ENCODE measurements around the gene SHLD1.

Gene SHLD1

DNA sequence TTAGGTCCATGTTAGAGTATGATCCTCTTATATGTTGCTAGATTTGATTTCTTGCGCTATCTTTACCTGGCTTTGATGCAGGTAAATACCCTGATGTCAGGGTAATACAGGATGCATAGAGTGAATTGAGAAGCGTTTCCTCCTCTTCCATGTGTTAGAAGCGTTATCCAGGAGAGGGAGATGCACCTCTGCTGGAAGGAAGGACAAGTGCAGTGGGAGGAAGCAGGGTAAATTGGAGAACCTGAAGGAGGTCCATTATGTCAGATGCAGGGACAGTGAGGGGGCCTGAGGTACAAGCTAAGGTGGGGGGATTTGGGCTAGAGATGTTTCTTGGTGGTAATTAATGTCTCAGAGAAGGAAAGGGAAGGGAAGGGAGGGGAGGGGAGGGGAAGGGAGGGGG, 7.7 kb downstream of the SHLD1 start:
- H3K4me2 ChIP-seq (ENCODE audit: low read length) = no peak overlapping the region
- no CpG with 5 or more reads among the region's 3 CpGs for WGBS (ENCODE audit: extremely low coverage, insufficient coverage, insufficient read length)
- H4K91ac ChIP-seq (ENCODE audit: low read depth, low read length) = no peak overlapping the region

GRCh38 chr20:5766085-5766764, 16.0 kb downstream of the SHLD1 start:
- no peaks in the 10 kb centered on the region for H3K79me1 ChIP-seq (ENCODE audit: low read length)
- no peak overlapping the region for H2BK12ac ChIP-seq (ENCODE audit: low read length)
- no peaks in the 10 kb centered on the region for H3K27me3 ChIP-seq (ENCODE audit: insufficient read depth, low read length)
- H3K4me2 ChIP-seq (ENCODE audit: low read length) = no peak overlapping the region
- H2BK120ac ChIP-seq (ENCODE audit: insufficient read depth, low read length, poor library complexity) = no peak overlapping the region
- H4K8ac ChIP-seq (ENCODE audit: low read depth, low read length) = no peak overlapping the region
- no peak overlapping the region for H3K23ac ChIP-seq (ENCODE audit: low read length)
- no peak overlapping the region for H2AK5ac ChIP-seq (ENCODE audit: low read length)
- H3K36me3 ChIP-seq (ENCODE audit: control insufficient read depth in 1 of 2, insufficient read depth in 2 of 2, low read length in 2 of 2) = no peaks in the 10 kb centered on the region
- no peak overlapping the region for H3K14ac ChIP-seq (ENCODE audit: low read length)
- H3K9ac ChIP-seq (ENCODE audit: low read length) = no peak overlapping the region
- no CpG with 5 or more reads among the region's 7 CpGs for WGBS (ENCODE audit: extremely low coverage, insufficient coverage, insufficient read length)
- H2AFZ ChIP-seq (ENCODE audit: insufficient read depth, low read length, poor library complexity) = no peak overlapping the region
- H4K91ac ChIP-seq (ENCODE audit: low read depth, low read length) = no peak overlapping the region
- no peak for DNase-seq
- H4K12ac ChIP-seq (ENCODE audit: low read depth, low read length) = no peak overlapping the region
- no peaks in the 10 kb centered on the region for H3K9me3 ChIP-seq (ENCODE audit: insufficient read depth, low read depth, low read length)
- no peak overlapping the region for H3K4me3 ChIP-seq (ENCODE audit: low read depth, low read length)
- no peak overlapping the region for H3K27ac ChIP-seq (ENCODE audit: low read depth, low read length)
- no peaks in the 10 kb centered on the region for H3K4me1 ChIP-seq (ENCODE audit: control insufficient read depth in 1 of 2, insufficient read depth in 2 of 2, low read length in 2 of 2)
- H3K18ac ChIP-seq (ENCODE audit: low read length) = no peak overlapping the region
- no peaks in the 10 kb centered on the region for H3K79me2 ChIP-seq (ENCODE audit: control insufficient read depth, insufficient read depth, low read length, poor library complexity)
- no peak overlapping the region for H2BK5ac ChIP-seq (ENCODE audit: low read depth, low read length, poor library complexity)
- no peak overlapping the region for H3K4ac ChIP-seq (ENCODE audit: low read depth, low read length)

More for the DNA sequence above, 7.7 kb downstream of the SHLD1 start:
- Histone ChIP-seq H3K9ac (ENCODE audit: low read length) (no peak overlapping the region), H2BK12ac (ENCODE audit: low read length) (no peak overlapping the region), H3K4ac (ENCODE audit: low read depth, low read length) (no peak overlapping the region), H2BK120ac (ENCODE audit: insufficient read depth, low read length, poor library complexity) (no peak overlapping the region), H3K27ac (ENCODE audit: low read depth, low read length) (no peak overlapping the region), H3K18ac (ENCODE audit: low read length) (no peak overlapping the region), H4K8ac (ENCODE audit: low read depth, low read length) (no peak overlapping the region), H3K9me3 (ENCODE audit: insufficient read depth, low read depth, low read length) (no peaks in the 10 kb centered on the region), H3K14ac (ENCODE audit: low read length) (no peak overlapping the region), H2BK5ac (ENCODE audit: low read depth, low read length, poor library complexity) (no peak overlapping the region), H3K79me2 (ENCODE audit: control insufficient read depth, insufficient read depth, low read length, poor library complexity) (no peaks in the 10 kb centered on the region), H3K4me3 (ENCODE audit: low read depth, low read length) (no peak overlapping the region), H3K79me1 (ENCODE audit: low read length) (no peaks in the 10 kb centered on the region), H2AK5ac (ENCODE audit: low read length) (no peak overlapping the region), H2AFZ (ENCODE audit: insufficient read depth, low read length, poor library complexity) (no peak overlapping the region), H3K36me3 (ENCODE audit: control insufficient read depth in 1 of 2, insufficient read depth in 2 of 2, low read length in 2 of 2) (no peaks in the 10 kb centered on the region), H4K12ac (ENCODE audit: low read depth, low read length) (no peak overlapping the region), H3K27me3 (ENCODE audit: insufficient read depth, low read length) (no peaks in the 10 kb centered on the region), H3K4me1 (ENCODE audit: control insufficient read depth in 1 of 2, insufficient read depth in 2 of 2, low read length in 2 of 2) (no peaks in the 10 kb centered on the region), H3K23ac (ENCODE audit: low read length) (no peak overlapping the region)
- DNase-seq = no peak

DNA sequence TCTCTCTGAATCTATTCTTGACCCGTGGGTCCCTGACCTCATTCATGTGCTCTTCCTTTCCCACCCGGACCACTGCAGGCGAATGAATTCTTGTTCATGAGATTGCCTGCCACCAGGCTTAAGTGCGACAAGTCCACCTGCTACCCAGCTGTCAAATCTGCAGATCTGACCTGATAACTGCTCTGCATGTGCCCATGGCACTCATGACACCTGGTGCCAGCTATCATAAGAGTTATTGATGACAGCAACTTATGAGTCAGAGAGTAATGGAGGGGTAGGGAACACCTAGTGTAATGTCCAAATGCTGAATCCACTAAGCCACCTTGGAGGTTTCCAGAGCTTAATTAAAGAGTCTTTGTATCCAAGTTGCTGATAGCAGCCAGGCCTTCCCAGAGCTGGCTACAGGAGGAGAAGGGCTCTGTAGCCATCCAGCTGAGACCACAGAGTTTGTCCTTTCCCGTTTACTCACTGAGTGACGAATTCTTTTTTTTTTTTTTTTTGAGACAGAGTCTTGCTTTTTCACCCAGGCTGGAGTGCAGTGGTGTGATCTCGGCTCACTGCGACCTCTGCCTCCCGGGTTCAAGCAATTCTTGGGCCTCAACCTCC, 17.4 kb downstream of the SHLD1 start:
- no peaks in the 10 kb centered on the region for H3K36me3 ChIP-seq (ENCODE audit: control insufficient read depth in 1 of 2, insufficient read depth in 2 of 2, low read length in 2 of 2)
- H2AK5ac ChIP-seq (ENCODE audit: low read length) = no peak overlapping the region
- H4K8ac ChIP-seq (ENCODE audit: low read depth, low read length) = no peak overlapping the region
- WGBS (ENCODE audit: extremely low coverage, insufficient coverage, insufficient read length) = no CpG with 5 or more reads among the region's 9 CpGs
- no peak overlapping the region for H4K91ac ChIP-seq (ENCODE audit: low read depth, low read length)
- DNase-seq = no peak
- H3K27me3 ChIP-seq (ENCODE audit: insufficient read depth, low read length) = no peaks in the 10 kb centered on the region
- H3K14ac ChIP-seq (ENCODE audit: low read length) = no peak overlapping the region
- H3K79me1 ChIP-seq (ENCODE audit: low read length) = no peaks in the 10 kb centered on the region
- no peak overlapping the region for H2BK120ac ChIP-seq (ENCODE audit: insufficient read depth, low read length, poor library complexity)
- H3K18ac ChIP-seq (ENCODE audit: low read length) = no peak overlapping the region
- no peaks in the 10 kb centered on the region for H3K9me3 ChIP-seq (ENCODE audit: insufficient read depth, low read depth, low read length)
- H3K23ac ChIP-seq (ENCODE audit: low read length) = no peak overlapping the region
- H2AFZ ChIP-seq (ENCODE audit: insufficient read depth, low read length, poor library complexity) = no peak overlapping the region
- H3K9ac ChIP-seq (ENCODE audit: low read length) = no peak overlapping the region
- no peak overlapping the region for H3K4me2 ChIP-seq (ENCODE audit: low read length)
- no peak overlapping the region for H3K4me3 ChIP-seq (ENCODE audit: low read depth, low read length)
- H3K4ac ChIP-seq (ENCODE audit: low read depth, low read length) = no peak overlapping the region
- H3K4me1 ChIP-seq (ENCODE audit: control insufficient read depth in 1 of 2, insufficient read depth in 2 of 2, low read length in 2 of 2) = no peaks in the 10 kb centered on the region
- H4K12ac ChIP-seq (ENCODE audit: low read depth, low read length) = no peak overlapping the region
- H2BK5ac ChIP-seq (ENCODE audit: low read depth, low read length, poor library complexity) = no peak overlapping the region
- H2BK12ac ChIP-seq (ENCODE audit: low read length) = no peak overlapping the region
- no peaks in the 10 kb centered on the region for H3K79me2 ChIP-seq (ENCODE audit: control insufficient read depth, insufficient read depth, low read length, poor library complexity)
- H3K27ac ChIP-seq (ENCODE audit: low read depth, low read length) = no peak overlapping the region

- H3K18ac ChIP-seq (ENCODE audit: low read length) = no peak overlapping the region
- WGBS (ENCODE audit: extremely low coverage, insufficient coverage, insufficient read length) = no CpG with 5 or more reads among the region's 3 CpGs
These were observed 20.2 kb downstream of the SHLD1 start for GRCh38 chr20:5770231-5770986.

More at GRCh38 chr20:5770231-5770986, 20.2 kb downstream of the SHLD1 start:
- Histone ChIP-seq H3K79me2 (ENCODE audit: control insufficient read depth, insufficient read depth, low read length, poor library complexity) (no peaks in the 10 kb centered on the region), H3K4me3 (ENCODE audit: low read depth, low read length) (no peak overlapping the region), H3K4ac (ENCODE audit: low read depth, low read length) (no peak overlapping the region), H3K9me3 (ENCODE audit: insufficient read depth, low read depth, low read length) (no peaks in the 10 kb centered on the region), H2BK5ac (ENCODE audit: low read depth, low read length, poor library complexity) (no peak overlapping the region), H3K79me1 (ENCODE audit: low read length) (no peaks in the 10 kb centered on the region), H3K4me1 (ENCODE audit: control insufficient read depth in 1 of 2, insufficient read depth in 2 of 2, low read length in 2 of 2) (no peaks in the 10 kb centered on the region), H3K9ac (ENCODE audit: low read length) (no peak overlapping the region), H4K12ac (ENCODE audit: low read depth, low read length) (no peak overlapping the region), H3K27me3 (ENCODE audit: insufficient read depth, low read length) (no peaks in the 10 kb centered on the region), H3K23ac (ENCODE audit: low read length) (no peak overlapping the region), H4K8ac (ENCODE audit: low read depth, low read length) (no peak overlapping the region), H4K91ac (ENCODE audit: low read depth, low read length) (no peak overlapping the region), H3K4me2 (ENCODE audit: low read length) (no peak overlapping the region), H2BK12ac (ENCODE audit: low read length) (no peak overlapping the region), H3K36me3 (ENCODE audit: control insufficient read depth in 1 of 2, insufficient read depth in 2 of 2, low read length in 2 of 2) (no peaks in the 10 kb centered on the region), H2BK120ac (ENCODE audit: insufficient read depth, low read length, poor library complexity) (no peak overlapping the region), H3K14ac (ENCODE audit: low read length) (no peak overlapping the region), H3K27ac (ENCODE audit: low read depth, low read length) (no peak overlapping the region), H2AFZ (ENCODE audit: insufficient read depth, low read length, poor library complexity) (no peak overlapping the region), H2AK5ac (ENCODE audit: low read length) (no peak overlapping the region)
- no peak for DNase-seq
